Epidermal melanocyte (primary cell): ENCODE results near the gene BID.
"Not testable (repeated sequence)": the region's sequence is repeated elsewhere in the genome, so short reads cannot be mapped to it uniquely, and the experiment has no call there.

Experiments used
- DNase-seq: peaks from one replicate; pipeline ENCODE4 v3.0.0; 2011; ENCODE audit warnings: low spot score; ENCODE audit not compliant: insufficient read length

BID gene

GRCh38 chr22:17705951-17706900, 68.0 kb downstream of the BID start:
- DNase-seq = peak; percentile 76

- no peak for DNase-seq
Measured at GRCh38 chr22:17705546-17705945, 68.7 kb downstream of the BID start.

GRCh38 chr22:17703811-17704210, 70.5 kb downstream of the BID start:
- DNase-seq = no peak

GRCh38 chr22:17700778-17701177, 73.5 kb downstream of the BID start:
- DNase-seq = no peak

GRCh38 chr22:17699696-17700340, 74.5 kb downstream of the BID start:
- no peak for DNase-seq

GRCh38 chr22:17698948-17699347, 75.3 kb downstream of the BID start:
- no peak for DNase-seq

GRCh38 chr22:17698276-17698675, 76.0 kb downstream of the BID start:
- not testable (repeated sequence) for DNase-seq

- not testable (repeated sequence) for DNase-seq
Measured at GRCh38 chr22:17697196-17697595, 77.1 kb downstream of the BID start.

- no peak for DNase-seq
Measured at GRCh38 chr22:17695986-17696385, 78.3 kb downstream of the BID start.

GRCh38 chr22:17694752-17695151, 79.5 kb downstream of the BID start:
- no peak for DNase-seq

- no peak for DNase-seq
Measured at GRCh38 chr22:17694193-17694592, 80.1 kb downstream of the BID start.

- DNase-seq = no peak
Measured at GRCh38 chr22:17692841-17693240, 81.4 kb downstream of the BID start.

GRCh38 chr22:17684245-17684644, 90.0 kb downstream of the BID start:
- DNase-seq = no peak
